Measurements from ENCODE around the gene THRSP. TPM values are rescaled to one million over a fixed set of nuclear protein-coding genes. Genes with fewer than 3 reads are reported as not detected.

Gene THRSP
- total and polyA plus RNA-seq, 2 experiments from 2014 or later: not detected

DNA sequence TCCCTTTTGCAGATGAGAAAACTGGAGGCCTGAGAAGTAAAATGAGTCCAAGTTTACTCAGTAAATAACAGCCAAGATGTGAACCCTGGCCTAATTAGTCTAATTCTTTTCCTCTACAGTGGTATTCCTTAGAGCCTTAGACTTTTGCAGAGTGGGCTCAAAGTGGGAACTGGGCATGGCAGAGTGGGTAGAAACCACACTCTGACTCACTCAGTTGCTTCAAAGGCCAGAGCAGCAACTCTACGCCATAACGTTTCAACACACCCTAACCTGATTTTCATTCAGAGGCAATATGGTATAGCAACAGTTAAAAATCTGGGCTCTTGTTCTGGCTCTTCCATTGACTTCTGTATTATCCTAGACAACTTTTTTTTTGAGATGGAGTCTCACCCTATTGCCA lies 2.8 kb downstream of the THRSP start:
- no peaks in the 10 kb centered on the region for H3K27me3 Mint-ChIP-seq (ENCODE audit: insufficient read depth, low read depth, poor library complexity)
- Histone ChIP-seq H3K4me3 (no peak overlapping the region), H3K79me2 (replicated peaks; ENCODE audit: insufficient read depth) (no peaks in the 10 kb centered on the region), H4K20me1 (replicated peaks; ENCODE audit: insufficient read depth) (no peaks in the 10 kb centered on the region; the same call in none of the 2 replicates), H2AFZ (no peak overlapping the region), H3K27ac (ENCODE audit: low read depth) (no peak overlapping the region), H3K4me2 (no peak overlapping the region), H3K9me2 (ENCODE audit: insufficient read depth) (no peaks in the 10 kb centered on the region), H3F3A (replicated peaks; ENCODE audit: low read depth) (no peaks in the 10 kb centered on the region; the same call in 1 of the 2 replicates), H3K4me1 (ENCODE audit: insufficient read depth) (no peaks in the 10 kb centered on the region), H3K27me3 (ENCODE audit: insufficient read depth) (no peaks in the 10 kb centered on the region), H3K36me3 (ENCODE audit: insufficient read depth) (peaks cover 3% of the 10 kb centered on the region; the same call in 1 of the 2 replicates)
- ATAC-seq (no peak), DNase-seq (ENCODE audit: low spot score) (no peak)
- TF ChIP-seq ZNF331 (CRISPR knock-in tag; IDR thresholded peaks at IDR 0.05; ENCODE audit: low read depth) (no peak), POLR2AphosphoS5 (IDR thresholded peaks at IDR 0.05; ENCODE audit: low read depth) (no peak), STAT1 (IDR thresholded peaks at IDR 0.05; ENCODE audit: unreplicated experiment) (no peak), CREB1 (CRISPR knock-in tag; IDR thresholded peaks at IDR 0.05; ENCODE audit: low read depth) (no peak), NANOG (IDR thresholded peaks at IDR 0.05; ENCODE audit: borderline replicate concordance) (no peak), ZNF114 (CRISPR knock-in tag; IDR thresholded peaks at IDR 0.05) (no peak)
- TF ChIP-seq, protein P1, sequence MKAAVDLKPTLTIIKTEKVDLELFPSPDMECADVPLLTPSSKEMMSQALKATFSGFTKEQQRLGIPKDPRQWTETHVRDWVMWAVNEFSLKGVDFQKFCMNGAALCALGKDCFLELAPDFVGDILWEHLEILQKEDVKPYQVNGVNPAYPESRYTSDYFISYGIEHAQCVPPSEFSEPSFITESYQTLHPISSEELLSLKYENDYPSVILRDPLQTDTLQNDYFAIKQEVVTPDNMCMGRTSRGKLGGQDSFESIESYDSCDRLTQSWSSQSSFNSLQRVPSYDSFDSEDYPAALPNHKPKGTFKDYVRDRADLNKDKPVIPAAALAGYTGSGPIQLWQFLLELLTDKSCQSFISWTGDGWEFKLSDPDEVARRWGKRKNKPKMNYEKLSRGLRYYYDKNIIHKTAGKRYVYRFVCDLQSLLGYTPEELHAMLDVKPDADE (IDR thresholded peaks at IDR 0.05): no peak
- TF ChIP-seq, protein P2, sequence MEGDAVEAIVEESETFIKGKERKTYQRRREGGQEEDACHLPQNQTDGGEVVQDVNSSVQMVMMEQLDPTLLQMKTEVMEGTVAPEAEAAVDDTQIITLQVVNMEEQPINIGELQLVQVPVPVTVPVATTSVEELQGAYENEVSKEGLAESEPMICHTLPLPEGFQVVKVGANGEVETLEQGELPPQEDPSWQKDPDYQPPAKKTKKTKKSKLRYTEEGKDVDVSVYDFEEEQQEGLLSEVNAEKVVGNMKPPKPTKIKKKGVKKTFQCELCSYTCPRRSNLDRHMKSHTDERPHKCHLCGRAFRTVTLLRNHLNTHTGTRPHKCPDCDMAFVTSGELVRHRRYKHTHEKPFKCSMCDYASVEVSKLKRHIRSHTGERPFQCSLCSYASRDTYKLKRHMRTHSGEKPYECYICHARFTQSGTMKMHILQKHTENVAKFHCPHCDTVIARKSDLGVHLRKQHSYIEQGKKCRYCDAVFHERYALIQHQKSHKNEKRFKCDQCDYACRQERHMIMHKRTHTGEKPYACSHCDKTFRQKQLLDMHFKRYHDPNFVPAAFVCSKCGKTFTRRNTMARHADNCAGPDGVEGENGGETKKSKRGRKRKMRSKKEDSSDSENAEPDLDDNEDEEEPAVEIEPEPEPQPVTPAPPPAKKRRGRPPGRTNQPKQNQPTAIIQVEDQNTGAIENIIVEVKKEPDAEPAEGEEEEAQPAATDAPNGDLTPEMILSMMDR (conservative IDR thresholded peaks at IDR 0.05; ENCODE audit: low read depth in 2 of 2): no peak
- TF ChIP-seq, protein P3, sequence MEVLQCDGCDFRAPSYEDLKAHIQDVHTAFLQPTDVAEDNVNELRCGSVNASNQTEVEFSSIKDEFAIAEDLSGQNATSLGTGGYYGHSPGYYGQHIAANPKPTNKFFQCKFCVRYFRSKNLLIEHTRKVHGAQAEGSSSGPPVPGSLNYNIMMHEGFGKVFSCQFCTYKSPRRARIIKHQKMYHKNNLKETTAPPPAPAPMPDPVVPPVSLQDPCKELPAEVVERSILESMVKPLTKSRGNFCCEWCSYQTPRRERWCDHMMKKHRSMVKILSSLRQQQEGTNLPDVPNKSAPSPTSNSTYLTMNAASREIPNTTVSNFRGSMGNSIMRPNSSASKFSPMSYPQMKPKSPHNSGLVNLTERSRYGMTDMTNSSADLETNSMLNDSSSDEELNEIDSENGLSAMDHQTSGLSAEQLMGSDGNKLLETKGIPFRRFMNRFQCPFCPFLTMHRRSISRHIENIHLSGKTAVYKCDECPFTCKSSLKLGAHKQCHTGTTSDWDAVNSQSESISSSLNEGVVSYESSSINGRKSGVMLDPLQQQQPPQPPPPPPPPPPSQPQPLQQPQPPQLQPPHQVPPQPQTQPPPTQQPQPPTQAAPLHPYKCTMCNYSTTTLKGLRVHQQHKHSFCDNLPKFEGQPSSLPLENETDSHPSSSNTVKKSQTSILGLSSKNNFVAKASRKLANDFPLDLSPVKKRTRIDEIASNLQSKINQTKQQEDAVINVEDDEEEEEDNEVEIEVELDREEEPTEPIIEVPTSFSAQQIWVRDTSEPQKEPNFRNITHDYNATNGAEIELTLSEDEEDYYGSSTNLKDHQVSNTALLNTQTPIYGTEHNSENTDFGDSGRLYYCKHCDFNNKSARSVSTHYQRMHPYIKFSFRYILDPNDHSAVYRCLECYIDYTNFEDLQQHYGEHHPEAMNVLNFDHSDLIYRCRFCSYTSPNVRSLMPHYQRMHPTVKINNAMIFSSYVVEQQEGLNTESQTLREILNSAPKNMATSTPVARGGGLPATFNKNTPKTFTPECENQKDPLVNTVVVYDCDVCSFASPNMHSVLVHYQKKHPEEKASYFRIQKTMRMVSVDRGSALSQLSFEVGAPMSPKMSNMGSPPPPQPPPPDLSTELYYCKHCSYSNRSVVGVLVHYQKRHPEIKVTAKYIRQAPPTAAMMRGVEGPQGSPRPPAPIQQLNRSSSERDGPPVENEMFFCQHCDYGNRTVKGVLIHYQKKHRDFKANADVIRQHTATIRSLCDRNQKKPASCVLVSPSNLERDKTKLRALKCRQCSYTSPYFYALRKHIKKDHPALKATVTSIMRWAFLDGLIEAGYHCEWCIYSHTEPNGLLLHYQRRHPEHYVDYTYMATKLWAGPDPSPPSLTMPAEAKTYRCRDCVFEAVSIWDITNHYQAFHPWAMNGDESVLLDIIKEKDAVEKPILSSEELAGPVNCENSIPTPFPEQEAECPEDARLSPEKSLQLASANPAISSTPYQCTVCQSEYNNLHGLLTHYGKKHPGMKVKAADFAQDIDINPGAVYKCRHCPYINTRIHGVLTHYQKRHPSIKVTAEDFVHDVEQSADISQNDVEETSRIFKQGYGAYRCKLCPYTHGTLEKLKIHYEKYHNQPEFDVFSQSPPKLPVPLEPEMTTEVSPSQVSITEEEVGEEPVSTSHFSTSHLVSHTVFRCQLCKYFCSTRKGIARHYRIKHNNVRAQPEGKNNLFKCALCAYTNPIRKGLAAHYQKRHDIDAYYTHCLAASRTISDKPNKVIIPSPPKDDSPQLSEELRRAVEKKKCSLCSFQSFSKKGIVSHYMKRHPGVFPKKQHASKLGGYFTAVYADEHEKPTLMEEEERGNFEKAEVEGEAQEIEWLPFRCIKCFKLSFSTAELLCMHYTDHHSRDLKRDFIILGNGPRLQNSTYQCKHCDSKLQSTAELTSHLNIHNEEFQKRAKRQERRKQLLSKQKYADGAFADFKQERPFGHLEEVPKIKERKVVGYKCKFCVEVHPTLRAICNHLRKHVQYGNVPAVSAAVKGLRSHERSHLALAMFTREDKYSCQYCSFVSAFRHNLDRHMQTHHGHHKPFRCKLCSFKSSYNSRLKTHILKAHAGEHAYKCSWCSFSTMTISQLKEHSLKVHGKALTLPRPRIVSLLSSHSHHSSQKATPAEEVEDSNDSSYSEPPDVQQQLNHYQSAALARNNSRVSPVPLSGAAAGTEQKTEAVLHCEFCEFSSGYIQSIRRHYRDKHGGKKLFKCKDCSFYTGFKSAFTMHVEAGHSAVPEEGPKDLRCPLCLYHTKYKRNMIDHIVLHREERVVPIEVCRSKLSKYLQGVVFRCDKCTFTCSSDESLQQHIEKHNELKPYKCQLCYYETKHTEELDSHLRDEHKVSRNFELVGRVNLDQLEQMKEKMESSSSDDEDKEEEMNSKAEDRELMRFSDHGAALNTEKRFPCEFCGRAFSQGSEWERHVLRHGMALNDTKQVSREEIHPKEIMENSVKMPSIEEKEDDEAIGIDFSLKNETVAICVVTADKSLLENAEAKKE (CRISPR knock-in tag; IDR thresholded peaks at IDR 0.05): no peak
- no peaks in the 10 kb centered on the region for H3K9me3 Mint-ChIP-seq
- no peak overlapping the region for H3K4me3 Mint-ChIP-seq
- H3K36me3 Mint-ChIP-seq (ENCODE audit: low read depth): peaks cover 28% of the 10 kb centered on the region
- no peaks in the 10 kb centered on the region for H3K4me1 Mint-ChIP-seq
- H3K27ac Mint-ChIP-seq: no peak overlapping the region
